AG04449 (cell line): ENCODE data around the gene ITPR1.

Experiments used
- CTCF ChIA-PET: fragments of 350-600 bp; formaldehyde crosslinking; extraction: SDS; loops from one replicate; lab custom pipeline; 2021; ENCODE audit warnings: antibody characterized with exemption; lab: Yijun Ruan, JAX
- POLR2A ChIA-PET: fragments of 400-600, 350-600 bp; formaldehyde crosslinking; extraction: SDS; loops from one replicate; lab custom pipeline; 2020; ENCODE audit warnings: antibody characterized with exemption, inconsistent platforms; lab: Yijun Ruan, JAX
- DNase-seq: peaks from one replicate; pipeline ENCODE4 v3.0.0-alpha.2; 2010; ENCODE audit warnings: low read depth, low spot score
- H3K4me3 ChIP-seq: 2 replicates; pipeline ENCODE4 v1.5.1; 2011; ENCODE audit warnings: low read depth, mild to moderate bottlenecking, control low read depth, low read length
- TF ChIP-seq, protein P1 (sequence below): IDR thresholded peaks from one replicate; pipeline ENCODE4 v1.5.1; 2011; ENCODE audit warnings: mild to moderate bottlenecking, moderate library complexity, low read length, control low read depth, inconsistent platforms; ENCODE audit not compliant: insufficient read depth; ENCODE audit errors: missing control alignments

ITPR1 gene

DNA sequence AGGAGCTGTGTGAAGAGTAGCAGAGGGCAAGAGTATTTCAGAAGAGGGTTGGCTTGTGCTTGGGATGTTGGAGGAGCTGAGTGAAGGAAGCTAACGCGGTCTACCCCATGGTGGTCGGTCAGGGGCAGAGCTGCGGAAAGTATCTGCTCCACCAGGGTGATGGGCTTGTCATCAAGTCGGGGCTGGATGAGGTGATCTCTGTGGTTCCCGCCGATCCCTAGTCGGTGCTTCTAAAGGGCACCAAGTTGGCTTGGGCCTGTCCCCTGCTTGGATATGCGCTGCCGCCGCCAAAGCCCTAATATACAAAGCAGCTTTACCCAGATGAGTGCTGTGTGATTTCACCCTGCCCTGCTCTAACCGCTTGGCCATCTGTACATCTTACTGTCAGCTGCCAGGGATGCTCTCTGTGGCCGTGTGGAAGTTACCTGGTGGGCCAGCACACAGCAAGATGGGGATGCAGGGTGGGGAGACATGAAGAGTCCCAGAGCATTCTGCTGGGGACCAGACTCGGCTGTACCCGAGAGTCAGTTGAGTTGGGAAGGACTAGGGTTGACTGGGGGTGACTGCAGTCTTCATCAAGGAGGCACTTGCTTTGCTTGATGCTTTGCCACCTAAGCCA lies 260.0 kb downstream of the ITPR1 start:
- ChIA-PET CTCF (interaction anchor here (1.0 kb wide), 2 partner anchors 10 to 32 kb away, joined by 3 read pairs; no protein-coding TSS in a partner anchor), POLR2A (interaction anchor here (0.5 to 0.6 kb wide), 2 partner anchors 75 to 150 kb away, joined by 3 read pairs; no protein-coding TSS in a partner anchor)
- H3K4me3 ChIP-seq: no peak overlapping the region
- TF ChIP-seq, protein P1, sequence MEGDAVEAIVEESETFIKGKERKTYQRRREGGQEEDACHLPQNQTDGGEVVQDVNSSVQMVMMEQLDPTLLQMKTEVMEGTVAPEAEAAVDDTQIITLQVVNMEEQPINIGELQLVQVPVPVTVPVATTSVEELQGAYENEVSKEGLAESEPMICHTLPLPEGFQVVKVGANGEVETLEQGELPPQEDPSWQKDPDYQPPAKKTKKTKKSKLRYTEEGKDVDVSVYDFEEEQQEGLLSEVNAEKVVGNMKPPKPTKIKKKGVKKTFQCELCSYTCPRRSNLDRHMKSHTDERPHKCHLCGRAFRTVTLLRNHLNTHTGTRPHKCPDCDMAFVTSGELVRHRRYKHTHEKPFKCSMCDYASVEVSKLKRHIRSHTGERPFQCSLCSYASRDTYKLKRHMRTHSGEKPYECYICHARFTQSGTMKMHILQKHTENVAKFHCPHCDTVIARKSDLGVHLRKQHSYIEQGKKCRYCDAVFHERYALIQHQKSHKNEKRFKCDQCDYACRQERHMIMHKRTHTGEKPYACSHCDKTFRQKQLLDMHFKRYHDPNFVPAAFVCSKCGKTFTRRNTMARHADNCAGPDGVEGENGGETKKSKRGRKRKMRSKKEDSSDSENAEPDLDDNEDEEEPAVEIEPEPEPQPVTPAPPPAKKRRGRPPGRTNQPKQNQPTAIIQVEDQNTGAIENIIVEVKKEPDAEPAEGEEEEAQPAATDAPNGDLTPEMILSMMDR: no peak
- DNase-seq: no peak

DNA sequence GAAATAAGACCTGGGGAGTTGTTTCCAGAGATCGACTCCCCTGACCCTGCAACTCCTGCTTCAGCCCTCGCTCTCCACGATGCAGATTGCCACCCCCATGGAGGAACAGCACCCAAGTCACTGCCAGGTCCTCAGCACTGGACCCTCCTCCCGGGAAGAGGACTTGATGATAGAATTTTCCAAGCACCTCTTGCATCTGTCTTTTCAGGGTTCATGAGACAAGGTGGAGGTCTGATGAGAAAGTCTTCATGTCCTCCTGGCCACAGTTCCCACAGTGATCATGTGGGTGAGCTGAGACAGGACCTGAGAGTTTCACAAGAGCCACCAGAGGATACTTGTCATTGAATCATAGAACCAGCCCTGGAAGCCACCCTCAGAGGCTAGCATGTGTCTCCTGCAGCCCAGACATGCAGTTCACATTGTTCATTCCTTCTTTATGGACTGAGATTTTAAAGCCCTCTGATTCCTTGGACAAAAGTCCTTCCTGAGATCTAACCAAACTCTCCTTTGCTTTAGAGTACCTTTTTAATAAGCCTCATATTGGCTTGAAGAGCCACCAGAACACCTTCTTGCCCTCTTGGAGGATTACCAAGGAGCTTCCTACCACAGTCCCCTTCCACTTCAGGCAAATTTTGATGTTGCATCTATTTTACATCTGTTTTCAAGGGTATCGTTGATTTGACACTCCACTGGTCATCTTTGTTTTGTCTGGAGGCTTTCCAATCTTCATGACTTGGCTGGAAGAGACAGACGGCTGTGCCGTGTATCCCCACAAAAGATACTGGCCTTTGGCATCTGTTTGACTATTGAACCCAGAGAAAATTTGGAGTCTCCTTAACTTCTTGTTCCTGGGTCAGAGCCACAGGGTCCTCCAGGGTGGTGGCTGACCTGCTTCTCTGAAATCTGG lies 261.3 kb downstream of the ITPR1 start:
- no peak for DNase-seq
- TF ChIP-seq, protein P1: no peak
- POLR2A ChIA-PET: no interaction called here
- H3K4me3 ChIP-seq: no peak overlapping the region
- CTCF ChIA-PET: interaction anchor here (1.2 kb wide), 1 partner anchor 14 kb away, joined by 3 read pairs; no protein-coding TSS in a partner anchor

DNA sequence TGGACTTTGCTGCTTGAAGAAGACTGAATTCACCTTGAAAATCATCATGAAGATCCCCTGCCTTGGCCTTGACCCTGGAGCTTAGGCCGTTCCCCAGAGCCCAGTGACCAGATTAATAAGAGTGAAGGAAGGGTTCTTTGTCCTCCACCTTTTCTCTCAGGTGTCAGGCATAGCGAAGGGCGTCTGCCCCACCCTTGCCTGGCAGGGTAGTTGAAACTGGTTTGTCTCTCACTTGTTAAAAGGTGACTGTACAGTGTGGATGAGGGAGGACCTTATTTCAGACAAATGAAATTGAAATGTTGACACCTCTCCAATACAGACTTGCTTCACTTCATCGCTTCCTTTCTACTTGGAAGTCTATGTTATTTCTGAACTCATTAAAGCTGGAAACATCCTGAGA lies 262.4 kb downstream of the ITPR1 start:
- TF ChIP-seq, protein P1: no peak
- ChIA-PET CTCF (interaction anchor here (0.9 to 1.4 kb wide), 5 partner anchors 8 to 44 kb away, joined by 3 read pairs; no protein-coding TSS in a partner anchor), POLR2A (no interaction called here)
- no peak overlapping the region for H3K4me3 ChIP-seq
- no peak for DNase-seq

DNA sequence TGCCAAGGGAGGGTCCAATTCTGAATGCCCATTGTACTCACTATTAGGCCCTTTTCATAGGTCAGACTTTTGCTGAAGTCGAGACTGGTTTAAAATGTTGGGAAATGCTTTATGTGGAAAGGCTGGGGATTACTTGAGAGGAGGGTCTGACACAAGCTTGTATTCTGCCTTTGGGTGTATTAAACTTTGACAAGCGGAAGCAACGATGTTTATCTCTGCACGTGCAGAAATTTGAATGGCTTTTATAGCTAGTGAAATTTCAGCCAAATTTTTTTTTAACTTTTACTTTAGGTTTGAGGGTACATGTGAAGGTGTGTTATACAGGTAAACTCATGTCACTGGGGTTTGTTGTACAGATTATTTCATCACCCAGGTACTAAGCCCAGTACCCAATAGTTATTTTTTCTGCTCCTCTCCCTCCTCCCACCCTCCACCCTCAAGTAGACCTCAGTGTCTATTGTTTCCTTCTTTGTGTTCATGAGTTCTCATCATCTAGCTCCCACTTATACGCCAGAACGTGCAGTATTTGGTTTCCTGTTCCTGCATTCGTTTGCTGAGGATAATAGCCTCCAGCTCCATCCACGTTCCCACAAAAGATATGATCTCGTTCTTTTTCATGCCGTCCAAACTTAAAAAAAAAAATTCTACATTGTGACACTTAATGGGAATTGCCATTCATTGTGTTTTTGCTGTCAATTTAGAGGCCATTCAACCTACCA lies 263.1 kb downstream of the ITPR1 start:
- ChIA-PET CTCF (interaction anchor here (0.9 to 1.4 kb wide), 4 partner anchors 8 to 45 kb away, joined by 3 read pairs; no protein-coding TSS in a partner anchor), POLR2A (no interaction called here)
- DNase-seq: no peak
- TF ChIP-seq, protein P1: no peak
- no peak overlapping the region for H3K4me3 ChIP-seq

DNA sequence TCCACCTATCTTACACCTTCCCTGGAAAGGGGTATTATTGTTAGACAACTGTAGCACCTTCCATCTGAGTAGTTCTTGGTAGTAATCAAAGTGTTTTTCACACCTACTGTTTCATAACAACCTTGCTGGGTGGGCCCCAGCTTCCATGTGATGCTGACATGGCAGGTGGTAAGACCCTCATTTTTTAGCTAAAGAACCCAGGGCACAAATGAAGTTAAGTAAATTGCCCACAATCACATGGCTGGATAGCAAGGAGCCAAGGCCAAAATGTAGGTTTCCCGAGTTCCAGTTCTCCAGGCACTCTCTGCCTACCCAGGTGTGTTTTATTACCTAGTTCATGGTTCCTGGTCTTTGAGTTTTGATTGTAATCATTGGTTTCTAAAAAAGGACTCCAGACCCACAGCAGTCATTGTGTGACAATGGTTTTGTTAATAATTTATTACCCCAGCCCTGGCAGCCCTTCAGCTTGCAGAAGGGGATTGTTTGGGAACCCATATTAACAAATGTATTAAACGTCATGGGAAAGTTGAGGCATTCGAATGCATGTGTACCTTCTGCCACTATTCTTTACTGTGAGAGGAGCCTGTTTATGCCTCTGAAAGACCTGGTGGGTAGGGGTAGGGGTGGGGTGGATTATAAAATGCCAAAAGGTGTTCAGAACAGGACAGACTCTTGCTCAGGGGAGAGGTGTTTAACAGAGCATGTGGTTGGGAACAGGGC lies 263.9 kb downstream of the ITPR1 start:
- no peak overlapping the region for H3K4me3 ChIP-seq
- POLR2A ChIA-PET: no interaction called here
- CTCF ChIA-PET: no interaction called here
- TF ChIP-seq, protein P1: no peak
- DNase-seq: no peak
